Muscle layer of duodenum (tissue), 2 donors: ENCODE results near the gene RNF2.

Source experiments
- H3K27ac ChIP-seq: one replicate; pipeline ENCODE4 v1.7.0; 2013; ENCODE audit warnings: mild to moderate bottlenecking, low read length
- H3K27me3 ChIP-seq: one replicate; pipeline ENCODE4 v1.7.0; 2013; ENCODE audit warnings: low read depth, mild to moderate bottlenecking, control low read depth, low read length
- H3K36me3 ChIP-seq, 2 donors: one replicate each; pipeline ENCODE4 v1.7.0; 2013; ENCODE audit warnings: low read length in 2 of 2, control low read depth in 1 of 2, mild to moderate bottlenecking in 1 of 2; ENCODE audit not compliant: insufficient read depth in 2 of 2, control insufficient read depth in 1 of 2
- H3K4me1 ChIP-seq, 2 donors: one replicate each; pipeline ENCODE4 v1.7.0; 2013; ENCODE audit warnings: low read length in 2 of 2, mild to moderate bottlenecking in 2 of 2, control low read depth in 1 of 2, moderate library complexity in 1 of 2; ENCODE audit not compliant: insufficient read depth in 2 of 2, control insufficient read depth in 1 of 2
- H3K4me3 ChIP-seq, 2 donors: one replicate each; pipeline ENCODE4 v1.7.0; 2013; ENCODE audit warnings: low read length in 2 of 2, low read depth in 1 of 2, mild to moderate bottlenecking in 1 of 2
- H3K9me3 ChIP-seq, 2 donors: one replicate each; pipeline ENCODE4 v1.7.0; 2013; ENCODE audit warnings: low read length in 2 of 2, control low read depth in 1 of 2, mild to moderate bottlenecking in 1 of 2; ENCODE audit not compliant: control insufficient read depth in 1 of 2
- donor health status: healthy.

The RNF2 gene

GRCh38 chr1:185069202-185069772 lies 23.9 kb downstream of the RNF2 start:
- no peaks in the 10 kb centered on the region for H3K9me3 ChIP-seq
- no peaks in the 10 kb centered on the region for H3K4me1 ChIP-seq
- H3K27ac ChIP-seq, result no peak overlapping the region
- no peaks in the 10 kb centered on the region for H3K27me3 ChIP-seq
- no peak overlapping the region for H3K4me3 ChIP-seq
- H3K36me3 ChIP-seq, result peaks cover 0 to 4% of the 10 kb centered on the region in 2 donors

- H3K27me3 ChIP-seq, result no peaks in the 10 kb centered on the region
- no peaks in the 10 kb centered on the region for H3K4me1 ChIP-seq
- no peak overlapping the region for H3K27ac ChIP-seq
- no peak overlapping the region for H3K4me3 ChIP-seq
- no peaks in the 10 kb centered on the region for H3K9me3 ChIP-seq
- H3K36me3 ChIP-seq, result peaks cover 0 to 4% of the 10 kb centered on the region in 2 donors
Observed at GRCh38 chr1:185070051-185070450, 24.7 kb downstream of the RNF2 start.

GRCh38 chr1:185073725-185074124 lies 28.4 kb downstream of the RNF2 start:
- no peak overlapping the region for H3K27ac ChIP-seq
- H3K4me3 ChIP-seq, result no peak overlapping the region
- H3K36me3 ChIP-seq, result no peaks in the 10 kb centered on the region
- H3K27me3 ChIP-seq, result no peaks in the 10 kb centered on the region
- H3K4me1 ChIP-seq, result no peaks in the 10 kb centered on the region
- no peaks in the 10 kb centered on the region for H3K9me3 ChIP-seq

- no peak overlapping the region for H3K4me3 ChIP-seq
Observed at GRCh38 chr1:185074307-185074706, 28.9 kb downstream of the RNF2 start.

GRCh38 chr1:185075476-185075875 lies 30.1 kb downstream of the RNF2 start:
- no peaks in the 10 kb centered on the region for H3K36me3 ChIP-seq
- no peak overlapping the region for H3K27ac ChIP-seq
- no peak overlapping the region for H3K4me3 ChIP-seq
- H3K4me1 ChIP-seq, result no peaks in the 10 kb centered on the region
- H3K27me3 ChIP-seq, result no peaks in the 10 kb centered on the region
- no peaks in the 10 kb centered on the region for H3K9me3 ChIP-seq

More at GRCh38 chr1:185074307-185074706, 28.9 kb downstream of the RNF2 start:
- Histone ChIP-seq H3K36me3 (no peaks in the 10 kb centered on the region), H3K9me3 (no peaks in the 10 kb centered on the region), H3K27me3 (no peaks in the 10 kb centered on the region), H3K27ac (no peak overlapping the region), H3K4me1 (no peaks in the 10 kb centered on the region)

GRCh38 chr1:185077374-185077773 lies 32.0 kb downstream of the RNF2 start:
- Histone ChIP-seq H3K4me3 (no peak overlapping the region), H3K4me1 (no peaks in the 10 kb centered on the region), H3K27ac (no peak overlapping the region), H3K27me3 (no peaks in the 10 kb centered on the region), H3K9me3 (no peaks in the 10 kb centered on the region), H3K36me3 (no peaks in the 10 kb centered on the region)

GRCh38 chr1:185080422-185080821 lies 35.1 kb downstream of the RNF2 start:
- Histone ChIP-seq H3K9me3 (no peaks in the 10 kb centered on the region), H3K4me1 (no peaks in the 10 kb centered on the region), H3K27me3 (no peaks in the 10 kb centered on the region), H3K36me3 (no peaks in the 10 kb centered on the region), H3K27ac (no peak overlapping the region), H3K4me3 (no peak overlapping the region)

GRCh38 chr1:185083818-185084217 lies 38.5 kb downstream of the RNF2 start:
- no peaks in the 10 kb centered on the region for H3K4me1 ChIP-seq
- H3K4me3 ChIP-seq, result no peak overlapping the region
- H3K27ac ChIP-seq, result no peak overlapping the region
- no peaks in the 10 kb centered on the region for H3K27me3 ChIP-seq
- peaks cover 0 to 6% of the 10 kb centered on the region in 2 donors for H3K36me3 ChIP-seq
- no peaks in the 10 kb centered on the region for H3K9me3 ChIP-seq

- no peaks in the 10 kb centered on the region for H3K27me3 ChIP-seq
- no peaks in the 10 kb centered on the region for H3K9me3 ChIP-seq
- no peak overlapping the region for H3K27ac ChIP-seq
- H3K36me3 ChIP-seq, result peaks cover 6 to 11% of the 10 kb centered on the region in 2 donors
- H3K4me3 ChIP-seq, result no peak overlapping the region
- no peaks in the 10 kb centered on the region for H3K4me1 ChIP-seq
Observed at GRCh38 chr1:185087101-185087500, 41.7 kb downstream of the RNF2 start.

- Histone ChIP-seq H3K9me3 (no peaks in the 10 kb centered on the region), H3K4me1 (no peaks in the 10 kb centered on the region), H3K27me3 (no peaks in the 10 kb centered on the region), H3K27ac (no peak overlapping the region), H3K36me3 (peaks cover 6 to 11% of the 10 kb centered on the region in 2 donors), H3K4me3 (no peak overlapping the region)
Observed at GRCh38 chr1:185087746-185088145, 42.4 kb downstream of the RNF2 start.

- peaks cover 11 to 27% of the 10 kb centered on the region in 2 donors for H3K36me3 ChIP-seq
- H3K9me3 ChIP-seq, result no peaks in the 10 kb centered on the region
- no peaks in the 10 kb centered on the region for H3K27me3 ChIP-seq
- no peaks in the 10 kb centered on the region for H3K4me1 ChIP-seq
- H3K27ac ChIP-seq, result no peak overlapping the region
- no peak overlapping the region for H3K4me3 ChIP-seq
Observed at GRCh38 chr1:185091480-185091879, 46.1 kb downstream of the RNF2 start.

- Histone ChIP-seq H3K9me3 (no peaks in the 10 kb centered on the region), H3K27me3 (no peaks in the 10 kb centered on the region), H3K4me3 (no peak overlapping the region), H3K4me1 (no peaks in the 10 kb centered on the region), H3K36me3 (peaks cover 8 to 38% of the 10 kb centered on the region in 2 donors), H3K27ac (no peak overlapping the region)
Observed at GRCh38 chr1:185094761-185095160, 49.4 kb downstream of the RNF2 start.
